Pons (tissue), 1 donor: ENCODE measurements around the gene UGT1A4.
"Not testable (repeated sequence)": the region's sequence is repeated elsewhere in the genome, so short reads cannot be mapped to it uniquely, and the experiment has no call there.

Source experiments
- DNase-seq: peaks from one replicate; pipeline ENCODE4 v3.0.0-alpha.2; 2016; ENCODE audit warnings: low spot score

Gene UGT1A4

DNA sequence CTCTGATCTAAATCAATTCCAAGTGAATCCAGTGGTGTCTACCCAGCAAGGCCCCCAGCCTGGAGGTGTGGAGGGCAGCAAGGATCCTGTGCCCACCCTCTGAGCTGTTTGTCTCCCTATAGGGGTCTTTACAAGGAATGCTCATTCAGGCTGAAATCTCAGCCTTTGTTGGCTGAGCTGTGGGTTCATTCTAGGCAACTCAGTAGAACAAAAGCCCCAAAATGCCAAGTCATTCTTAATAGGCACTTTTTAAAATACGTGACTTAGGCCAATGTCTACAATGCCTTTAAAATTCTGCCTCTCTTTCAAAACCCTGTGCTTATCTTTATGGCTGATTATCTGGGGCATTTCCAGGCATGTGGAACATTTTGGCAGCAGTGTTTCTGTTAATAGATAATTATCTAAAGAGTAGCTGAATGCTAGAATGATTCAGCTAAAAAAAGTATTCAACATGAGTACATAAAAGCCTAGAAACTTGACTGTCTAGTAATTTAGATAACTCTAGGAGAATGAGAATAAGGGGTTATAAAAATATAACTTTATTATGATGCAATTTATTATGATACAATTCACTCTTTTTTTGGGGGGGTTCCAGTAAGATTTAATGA, 18.4 kb upstream of the UGT1A4 start:
- DNase-seq, result no peak

DNA sequence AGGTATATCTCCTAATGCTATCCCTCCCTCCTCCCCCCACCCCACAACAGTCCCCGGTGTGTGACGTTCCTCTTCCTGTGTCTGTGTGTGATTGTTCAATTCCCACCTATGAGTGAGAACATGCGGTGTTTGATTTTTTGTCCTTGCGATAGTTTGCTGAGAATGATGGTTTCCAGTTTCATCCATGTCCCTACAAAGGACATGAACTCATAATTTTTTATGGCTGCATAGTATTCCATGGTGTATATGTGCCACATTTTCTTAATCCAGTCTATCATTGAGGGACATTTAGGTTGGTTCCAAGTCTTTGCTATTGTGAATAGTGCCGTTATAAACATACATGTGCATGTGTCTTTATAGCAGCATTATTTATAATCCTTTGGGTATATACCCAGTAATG, 17.7 kb upstream of the UGT1A4 start:
- not testable (repeated sequence) for DNase-seq

DNA sequence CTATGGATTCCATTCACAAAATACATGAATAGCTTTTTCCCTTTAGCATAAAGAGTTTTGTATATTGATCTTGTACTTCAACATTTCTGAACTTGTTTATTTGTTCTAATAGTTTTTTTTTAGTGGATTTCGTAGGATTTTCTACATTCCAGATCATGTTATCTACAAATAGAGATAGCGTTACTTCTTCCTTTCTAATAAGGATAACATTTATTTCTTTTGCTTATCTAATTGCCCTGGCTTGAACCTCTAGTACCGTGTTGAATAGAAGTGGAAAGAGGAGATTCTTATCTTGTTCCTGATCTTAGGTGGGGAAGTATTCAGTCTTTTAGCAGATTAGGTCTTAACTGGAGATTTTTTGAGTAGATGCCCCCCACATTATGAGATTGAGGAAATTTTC, 16.3 kb upstream of the UGT1A4 start:
- DNase-seq, result no peak

DNA sequence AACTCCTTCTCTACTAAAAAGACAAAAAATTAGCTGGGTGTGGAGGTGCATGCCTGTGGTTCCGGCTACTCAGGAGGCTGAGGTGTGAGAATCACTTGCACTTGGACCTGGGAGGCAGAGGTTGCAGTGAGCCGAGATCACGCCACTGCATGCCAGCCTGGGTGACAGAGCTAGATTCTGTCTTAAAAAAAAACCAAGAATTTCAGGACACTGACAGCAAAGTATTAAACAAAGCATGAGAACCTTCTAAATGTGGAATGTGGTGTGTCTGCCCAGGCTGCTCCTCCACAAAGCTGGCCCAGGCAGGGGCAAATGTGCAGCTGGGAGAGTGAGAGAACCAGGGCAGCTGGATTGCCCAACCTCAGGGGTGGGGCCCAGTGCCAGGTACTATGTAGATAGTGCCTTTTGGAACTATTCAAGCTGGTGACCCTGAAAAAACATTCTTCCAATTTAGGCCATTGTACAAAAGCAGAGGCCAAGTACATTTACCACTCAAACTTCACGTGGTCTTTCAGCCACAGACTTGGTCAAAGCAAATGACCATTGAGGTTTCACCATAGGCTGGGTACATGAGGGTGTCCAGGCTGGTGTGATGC, 12.5 kb upstream of the UGT1A4 start:
- no peak for DNase-seq

DNA sequence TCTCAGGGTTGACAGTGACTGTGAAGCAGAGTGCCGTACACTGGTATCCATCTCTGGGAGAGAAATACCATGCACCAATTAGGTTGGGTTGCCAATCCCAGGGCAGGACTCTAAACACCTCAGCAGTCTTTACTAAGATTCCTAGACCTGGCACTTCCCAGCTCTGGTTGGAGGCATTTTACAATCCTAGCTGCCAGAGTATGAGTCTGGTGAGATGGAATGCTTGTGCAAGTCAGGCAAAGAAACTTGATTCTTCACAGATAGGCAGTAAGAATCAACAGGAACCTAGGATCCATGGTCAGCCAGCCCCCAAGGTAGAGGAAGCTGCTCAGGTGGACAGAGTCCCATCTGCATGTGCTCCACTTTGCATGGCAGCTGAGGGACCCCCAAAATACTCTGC, 11.8 kb upstream of the UGT1A4 start:
- no peak for DNase-seq

DNA sequence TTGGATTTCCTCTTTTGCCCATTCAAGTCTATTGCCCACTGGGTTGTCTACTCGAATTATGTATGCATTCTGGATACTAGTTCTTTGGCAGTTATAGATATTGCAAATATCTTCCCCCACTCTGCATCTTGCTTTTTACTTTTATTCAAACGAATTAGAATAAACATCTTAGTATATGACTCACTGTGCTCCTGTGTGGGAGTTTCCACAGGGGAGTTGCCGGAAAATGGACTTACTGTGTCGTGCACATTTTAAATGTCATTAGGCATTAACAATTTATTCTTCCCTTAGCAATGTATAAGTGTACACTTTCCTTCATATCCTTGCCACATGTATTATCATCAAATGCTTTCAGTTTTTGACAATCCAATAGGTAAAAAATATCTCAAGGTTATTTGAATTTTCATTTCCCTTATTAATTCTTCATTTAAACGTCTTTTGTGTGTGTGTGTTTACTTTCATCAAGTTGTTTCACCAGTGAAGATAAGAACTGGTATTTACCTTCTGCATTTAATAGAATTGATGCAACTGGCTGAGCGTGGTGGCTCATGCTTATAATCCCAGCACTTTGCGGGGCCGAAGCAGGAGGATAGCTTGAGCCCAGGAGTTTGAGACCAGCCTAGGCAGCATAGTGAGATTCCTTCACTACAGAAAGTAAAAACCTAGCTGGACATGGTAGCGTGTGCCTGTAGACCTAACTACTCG, 10.4 kb upstream of the UGT1A4 start:
- no peak for DNase-seq

DNA sequence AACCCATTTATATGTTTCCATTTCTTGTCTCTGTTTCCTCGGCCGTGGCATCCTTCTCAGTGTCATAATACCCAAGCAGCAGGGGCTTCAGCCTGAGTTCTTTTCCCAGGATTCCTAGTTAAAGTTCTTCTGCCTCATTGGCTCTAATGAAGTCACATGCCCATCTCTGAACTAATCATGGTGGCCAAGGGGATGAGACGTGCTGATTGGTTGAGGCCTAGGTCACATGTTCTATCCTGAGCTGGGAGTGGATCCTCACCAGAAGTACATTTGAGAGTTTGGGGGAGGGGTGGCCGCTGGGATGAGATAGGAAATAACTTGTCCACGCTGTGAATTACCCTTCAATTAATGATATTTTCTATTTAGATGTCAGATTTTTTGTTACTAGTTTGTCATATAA, 9.6 kb upstream of the UGT1A4 start:
- no peak for DNase-seq

DNA sequence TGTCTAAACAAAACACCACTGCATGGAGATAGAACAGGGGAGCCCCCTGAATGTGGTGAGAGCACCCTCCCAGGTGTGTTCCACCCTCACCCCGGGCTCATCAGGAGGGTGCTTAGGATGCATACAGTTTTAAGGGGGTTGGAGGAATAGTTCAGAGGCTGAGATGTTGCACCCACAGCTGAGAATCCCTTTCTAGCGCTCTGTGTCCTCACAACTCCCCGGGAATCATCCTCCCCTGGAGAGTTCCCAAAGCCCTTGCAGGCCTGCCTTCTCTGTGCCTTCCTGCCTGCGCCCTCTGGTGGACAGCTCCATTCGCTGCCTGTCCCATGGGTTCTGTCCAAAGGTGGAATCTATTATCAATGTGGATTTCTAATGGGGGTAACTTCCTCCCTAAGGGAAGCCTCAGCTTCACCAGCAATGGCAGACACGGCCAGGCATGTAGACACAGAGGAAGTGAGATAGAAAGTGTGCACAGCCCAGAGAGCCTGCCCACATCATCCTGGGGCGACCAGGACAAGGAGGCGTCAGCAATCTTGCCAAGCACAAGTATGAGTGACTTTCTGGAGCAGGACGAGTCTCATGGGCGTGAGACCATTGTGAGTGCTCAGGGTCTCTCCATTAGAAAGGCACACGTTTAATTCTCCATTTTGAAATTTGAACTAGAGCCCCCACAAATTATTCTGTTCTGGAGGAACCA, 7.1 kb upstream of the UGT1A4 start:
- DNase-seq, result peak; percentile 66

DNA sequence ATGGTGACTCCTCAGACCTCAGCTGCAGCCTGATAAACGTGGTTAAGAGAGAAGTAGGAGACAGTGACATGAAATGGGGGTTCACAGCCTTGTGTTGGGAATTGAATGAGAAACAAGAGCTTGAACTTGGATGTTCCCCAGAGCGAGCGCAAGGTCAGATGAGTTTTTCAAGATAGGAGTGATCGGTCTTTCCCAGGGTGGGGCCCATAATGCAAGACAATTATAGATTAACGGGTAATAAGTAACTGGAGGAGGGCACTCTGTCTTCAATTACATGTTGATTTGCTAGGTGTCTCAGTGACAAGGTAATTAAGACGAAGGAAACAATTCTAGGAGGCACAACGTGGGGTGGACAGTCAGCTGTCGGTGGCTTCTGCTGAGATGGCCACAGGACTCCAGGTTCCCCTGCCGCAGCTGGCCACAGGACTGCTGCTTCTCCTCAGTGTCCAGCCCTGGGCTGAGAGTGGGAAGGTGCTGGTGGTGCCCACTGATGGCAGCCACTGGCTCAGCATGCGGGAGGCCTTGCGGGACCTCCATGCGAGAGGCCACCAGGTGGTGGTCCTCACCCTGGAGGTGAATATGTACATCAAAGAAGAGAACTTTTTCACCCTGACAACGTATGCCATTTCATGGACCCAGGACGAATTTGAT, 5.8 kb upstream of the UGT1A4 start, which contains the start of gene UGT1A5:
UGT1A5 (plus strand) TSS at position 297 of the 651 bp plus-strand sequence; CDS start at position 382, 85 bp downstream.
- no peak for DNase-seq

DNA sequence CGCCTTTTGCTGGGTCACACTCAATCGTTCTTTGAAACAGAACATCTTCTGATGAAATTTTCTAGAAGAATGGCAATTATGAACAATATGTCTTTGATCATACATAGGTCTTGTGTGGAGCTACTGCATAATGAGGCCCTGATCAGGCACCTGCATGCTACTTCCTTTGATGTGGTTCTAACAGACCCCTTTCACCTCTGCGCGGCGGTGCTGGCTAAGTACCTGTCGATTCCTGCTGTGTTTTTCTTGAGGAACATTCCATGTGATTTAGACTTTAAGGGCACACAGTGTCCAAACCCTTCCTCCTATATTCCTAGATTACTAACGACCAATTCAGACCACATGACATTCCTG, 5.3 kb upstream of the UGT1A4 start:
- no peak for DNase-seq

DNA sequence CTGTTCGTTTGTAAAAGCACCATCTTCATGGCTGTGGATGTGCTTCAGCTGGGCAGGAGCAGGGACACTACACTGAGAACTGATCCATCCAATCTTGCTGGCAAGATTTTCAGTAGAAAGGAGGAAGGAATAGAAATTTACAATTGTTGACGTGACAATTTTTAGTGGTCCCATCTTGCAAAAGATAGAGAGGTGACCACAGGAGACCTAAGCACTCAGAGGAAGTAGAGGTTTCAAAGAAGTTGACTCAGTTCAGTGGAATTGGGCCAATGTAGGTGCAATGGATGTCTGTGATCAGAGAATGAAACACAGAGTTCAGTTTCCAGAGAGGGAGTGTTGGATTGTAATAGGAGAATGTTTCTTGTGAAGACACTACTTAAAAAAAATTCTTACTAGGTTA, 4.4 kb upstream of the UGT1A4 start:
- DNase-seq, result no peak

DNA sequence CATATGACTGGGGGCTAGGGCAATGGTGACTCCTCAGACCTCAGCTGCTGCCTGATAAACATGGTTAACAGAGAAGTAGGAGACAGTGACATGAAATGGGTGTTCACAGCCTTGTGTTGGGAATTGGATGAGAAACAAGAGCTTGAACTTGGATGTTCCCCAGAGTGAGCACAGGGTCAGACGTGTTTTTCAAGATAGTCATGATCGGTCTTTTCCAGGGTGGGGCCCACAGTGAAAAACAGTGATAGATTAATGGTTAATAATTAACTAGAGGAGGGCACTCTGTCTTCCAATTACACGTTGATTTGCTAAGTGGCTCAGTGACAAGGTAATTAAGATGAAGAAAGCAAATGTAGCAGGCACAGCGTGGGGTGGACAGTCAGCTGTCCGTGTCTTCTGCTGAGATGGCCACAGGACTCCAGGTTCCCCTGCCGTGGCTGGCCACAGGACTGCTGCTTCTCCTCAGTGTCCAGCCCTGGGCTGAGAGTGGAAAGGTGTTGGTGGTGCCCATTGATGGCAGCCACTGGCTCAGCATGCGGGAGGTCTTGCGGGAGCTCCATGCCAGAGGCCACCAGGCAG, 10.3 kb downstream of the UGT1A4 start, which contains the start of gene UGT1A3:
UGT1A3 (plus strand) TSS at position 320 of the 579 bp plus-strand sequence; CDS start at position 405, 85 bp downstream.
- DNase-seq, result no peak

DNA sequence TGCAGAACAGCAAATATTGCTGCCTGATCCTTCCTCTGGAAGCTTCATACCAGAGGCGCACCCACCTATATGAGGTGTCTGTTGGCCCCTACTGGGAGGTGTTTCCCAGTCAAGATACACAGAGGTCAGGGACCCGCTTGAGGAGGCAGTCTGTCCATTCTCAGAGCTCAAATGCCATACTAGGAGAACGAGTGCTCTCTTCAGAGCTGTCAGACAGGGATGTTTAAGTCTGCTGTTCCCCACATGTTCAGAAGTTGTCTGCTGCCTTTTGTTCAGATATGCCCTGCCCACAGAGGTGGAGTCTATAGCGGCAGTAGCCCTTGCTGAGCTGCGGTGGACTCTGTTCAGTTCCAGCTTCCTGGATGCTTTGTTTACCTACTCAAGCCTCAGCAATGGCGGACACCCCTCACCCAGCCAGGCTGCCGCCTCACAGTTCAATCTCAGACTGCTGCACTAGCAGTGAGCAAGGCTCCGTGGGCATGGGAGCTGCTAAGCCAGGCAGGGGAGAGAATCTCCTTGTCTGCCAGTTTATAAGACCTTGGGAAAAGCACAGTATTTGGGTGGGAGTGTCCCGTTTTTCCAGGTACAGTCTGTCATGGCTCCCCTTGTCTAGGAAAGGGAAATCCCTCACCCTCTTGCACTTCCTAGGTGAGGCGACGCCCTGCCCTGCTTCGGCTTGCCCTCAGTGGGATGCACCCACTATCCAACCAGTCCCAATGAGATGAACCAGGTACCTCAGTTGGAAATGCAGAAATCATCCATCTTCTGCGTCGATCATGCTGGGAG, 18.5 kb downstream of the UGT1A4 start:
- DNase-seq, result not testable (repeated sequence)

DNA sequence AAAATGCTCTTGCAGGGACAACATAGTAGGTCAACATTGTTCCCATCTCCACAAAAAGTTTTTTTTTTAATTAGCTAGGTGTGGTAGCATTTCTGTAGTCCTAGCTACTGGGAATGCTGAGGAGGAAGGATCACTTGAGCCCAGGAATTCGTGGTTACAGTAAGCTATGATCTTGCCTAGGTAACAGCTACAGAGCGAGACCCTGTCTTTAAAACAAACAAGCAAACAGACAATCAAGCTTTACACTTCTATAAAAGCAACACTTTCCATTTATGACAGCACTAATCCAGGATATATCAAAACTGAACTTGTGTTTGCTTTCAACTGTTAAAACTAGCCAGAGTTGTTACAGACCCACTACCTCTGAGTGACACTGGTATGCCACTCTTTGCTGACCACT, 22.3 kb downstream of the UGT1A4 start:
- DNase-seq, result no peak

DNA sequence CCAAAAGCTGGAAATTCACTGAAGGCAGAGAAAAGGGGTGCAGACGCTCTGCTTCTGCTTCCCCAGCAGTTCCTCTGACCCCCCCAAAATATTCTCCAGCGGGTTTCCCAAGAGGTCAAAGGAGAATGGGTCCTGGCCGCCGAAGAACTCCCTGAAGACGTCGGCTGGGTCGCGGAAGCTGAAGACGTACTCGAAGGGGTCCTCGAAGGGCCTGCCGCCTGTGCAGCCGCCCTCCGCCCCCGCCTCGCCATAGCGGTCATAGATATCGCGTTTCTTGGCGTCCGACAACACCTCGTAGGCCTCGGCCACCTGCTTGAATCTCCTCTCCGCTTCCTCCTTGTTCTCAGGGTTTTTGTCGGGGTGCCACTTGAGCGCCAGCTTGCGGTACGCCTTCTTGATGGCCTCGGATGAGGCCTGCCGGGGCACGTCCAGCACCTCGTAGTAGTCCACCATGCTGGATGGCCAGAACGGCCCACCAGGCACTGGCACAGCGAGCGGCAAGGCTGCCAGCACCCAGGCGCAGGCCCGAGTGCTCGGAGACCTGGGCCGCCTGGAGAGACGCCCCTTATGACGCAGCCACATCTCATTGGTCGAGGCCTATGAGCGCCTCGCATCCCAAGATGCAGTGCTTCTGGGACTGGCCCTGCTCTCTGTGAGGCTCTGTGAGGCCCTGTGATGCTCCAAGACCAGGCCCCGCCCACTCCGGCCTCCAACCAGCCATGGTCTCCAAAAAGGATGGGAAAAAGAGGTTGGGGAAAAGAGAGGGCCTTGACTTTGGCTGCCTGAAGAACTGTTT, 25.1 kb downstream of the UGT1A4 start:
- DNase-seq, result no peak

DNA sequence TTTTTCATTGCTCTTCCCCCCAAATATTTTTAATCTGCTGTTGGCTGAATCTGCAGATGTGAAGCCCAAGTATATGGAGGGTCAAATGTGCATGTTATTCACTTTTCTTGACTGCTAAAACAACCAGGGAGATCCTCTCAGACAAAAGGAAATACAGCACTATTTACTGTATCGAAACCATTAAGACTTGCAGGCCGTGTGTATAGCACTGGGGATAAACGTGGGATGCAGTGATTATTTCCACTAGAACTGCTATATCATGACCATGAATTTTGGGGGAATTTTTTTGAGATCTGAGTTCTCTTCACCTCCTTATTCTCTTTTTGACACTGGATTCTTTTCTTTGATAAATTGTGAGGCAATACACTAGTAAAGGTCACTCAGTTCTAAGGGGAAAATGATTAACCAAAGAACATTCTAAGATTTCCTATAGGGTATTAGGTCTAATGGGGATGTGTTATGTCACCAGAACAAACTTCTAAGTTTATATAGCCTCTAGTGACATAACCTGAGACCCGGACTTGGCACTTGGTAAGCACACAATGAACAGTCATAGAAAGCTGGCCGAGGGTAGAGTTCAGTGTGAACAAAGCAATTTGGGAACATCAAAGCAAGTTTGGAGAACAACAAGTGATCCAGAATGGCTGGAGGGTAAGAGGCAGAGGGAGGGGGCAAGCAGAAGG, 26.7 kb downstream of the UGT1A4 start:
- no peak for DNase-seq

DNA sequence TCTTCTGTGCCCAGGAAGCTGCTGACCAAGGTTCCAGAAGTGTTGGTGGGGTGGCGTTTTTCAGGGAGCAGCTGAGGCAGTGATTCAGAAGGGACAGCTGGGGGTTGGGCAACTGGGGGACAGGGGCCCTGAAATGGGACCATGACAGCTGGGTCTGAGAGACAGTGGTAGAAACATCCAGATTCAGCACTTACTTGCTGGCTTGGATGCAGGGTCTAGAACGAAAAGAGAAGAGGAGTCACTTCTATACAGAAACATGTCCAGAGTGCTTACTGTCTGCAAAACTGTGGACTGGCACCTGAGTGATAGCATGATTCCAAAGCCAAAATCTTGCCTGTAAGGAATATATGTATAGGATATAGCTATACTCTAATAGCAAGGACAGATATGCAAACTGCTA, 27.3 kb downstream of the UGT1A4 start:
- DNase-seq, result not testable (repeated sequence)

DNA sequence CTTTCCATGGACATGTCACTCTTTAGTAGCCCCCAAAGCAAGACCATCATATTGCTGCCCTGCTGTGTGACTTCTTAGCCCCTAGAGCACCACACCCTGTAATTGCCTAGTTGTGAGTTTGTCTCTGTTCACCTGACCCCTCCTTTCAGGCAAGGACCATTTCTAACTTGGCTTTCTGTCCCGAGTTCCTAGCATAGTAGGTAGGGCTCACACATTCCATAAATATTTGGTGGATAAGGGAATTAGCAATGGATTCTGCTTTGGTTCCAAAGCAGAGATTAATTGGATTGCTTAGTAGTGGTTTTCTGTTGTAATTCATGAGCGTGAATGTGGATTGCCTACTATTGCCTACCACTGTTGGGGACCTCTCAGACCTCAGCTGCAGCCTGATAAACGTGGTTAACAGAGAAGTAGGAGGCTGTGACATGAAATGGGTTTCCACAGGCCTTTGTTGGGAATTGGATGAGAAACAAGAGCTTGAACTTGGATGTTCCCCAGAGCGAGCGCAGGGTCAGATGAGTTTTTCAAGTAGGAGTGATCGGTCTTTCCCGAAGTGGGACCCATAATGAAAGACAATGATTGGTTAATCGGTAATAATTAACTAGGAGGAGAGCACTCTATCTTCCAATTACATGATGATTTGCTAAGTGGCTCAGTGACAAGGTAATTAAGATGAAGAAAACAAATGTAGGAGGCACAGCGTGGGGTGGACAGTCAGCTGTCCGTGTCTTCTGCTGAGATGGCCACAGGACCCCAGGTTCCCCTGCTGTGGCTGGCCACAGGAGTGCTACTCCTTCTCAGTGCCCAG, 28.1 kb downstream of the UGT1A4 start:
- DNase-seq, result no peak

DNA sequence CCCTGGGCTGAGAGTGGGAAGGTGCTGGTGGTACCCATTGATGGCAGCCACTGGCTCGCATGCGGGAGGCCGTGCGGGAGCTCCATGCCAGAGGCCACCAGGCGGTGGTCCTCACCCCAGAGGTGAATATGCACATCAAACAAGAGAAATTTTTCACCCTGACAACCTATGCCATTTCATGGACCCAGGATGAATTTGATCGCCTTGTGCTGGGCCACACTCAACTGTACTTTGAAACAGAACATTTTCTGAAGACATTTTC, 28.7 kb downstream of the UGT1A4 start:
- no peak for DNase-seq
